ENCODE data around the gene FSTL3. TPM values are rescaled to one million over a fixed set of nuclear protein-coding genes. Genes with fewer than 3 reads are reported as not detected.

The FSTL3 gene
- total and polyA plus RNA-seq, 2 of the 13 experiments (the other 11 are each of a cell fraction or from before 2014, with no cell fraction given) = 13.5 to 15.6 TPM

DNA sequence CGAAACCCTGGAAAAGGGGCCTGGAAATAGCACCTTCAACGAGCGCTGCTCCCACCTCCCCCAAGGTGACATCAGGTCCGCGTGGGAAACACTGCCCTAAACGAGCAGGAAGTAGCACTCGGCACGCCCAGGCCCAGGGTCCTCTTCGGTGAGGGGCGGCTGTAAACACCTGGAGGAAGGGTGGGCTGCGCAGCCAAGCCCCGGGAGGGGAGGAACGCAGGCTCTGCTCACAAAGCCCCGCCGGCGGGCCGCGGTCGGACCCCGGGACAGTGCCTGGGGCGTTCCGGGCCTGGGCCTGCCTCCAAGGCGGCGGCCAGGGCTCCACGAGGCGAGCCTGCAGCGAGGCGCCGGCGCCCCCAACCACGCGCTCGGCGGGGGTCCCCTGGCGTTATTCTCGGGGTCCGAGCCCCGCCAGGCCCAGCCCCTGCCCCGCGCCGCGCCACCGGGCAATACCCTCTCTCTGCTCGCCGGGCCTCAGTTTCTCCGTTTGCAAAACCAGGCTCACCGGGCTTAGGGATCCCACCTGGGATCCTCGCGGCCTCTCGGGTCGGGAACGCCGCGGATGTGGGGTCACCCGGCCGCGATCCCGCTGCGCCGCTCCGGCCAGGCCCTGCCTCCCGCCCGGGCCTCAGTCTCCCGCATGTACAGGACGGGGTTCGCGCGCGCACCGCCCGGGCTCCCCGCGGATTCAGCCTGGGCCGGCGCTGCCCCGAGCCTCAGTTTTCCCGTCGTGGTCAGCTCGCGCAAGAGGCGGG, 13.8 kb upstream of the FSTL3 start (continued):
- TF ChIP-seq, protein P1, sequence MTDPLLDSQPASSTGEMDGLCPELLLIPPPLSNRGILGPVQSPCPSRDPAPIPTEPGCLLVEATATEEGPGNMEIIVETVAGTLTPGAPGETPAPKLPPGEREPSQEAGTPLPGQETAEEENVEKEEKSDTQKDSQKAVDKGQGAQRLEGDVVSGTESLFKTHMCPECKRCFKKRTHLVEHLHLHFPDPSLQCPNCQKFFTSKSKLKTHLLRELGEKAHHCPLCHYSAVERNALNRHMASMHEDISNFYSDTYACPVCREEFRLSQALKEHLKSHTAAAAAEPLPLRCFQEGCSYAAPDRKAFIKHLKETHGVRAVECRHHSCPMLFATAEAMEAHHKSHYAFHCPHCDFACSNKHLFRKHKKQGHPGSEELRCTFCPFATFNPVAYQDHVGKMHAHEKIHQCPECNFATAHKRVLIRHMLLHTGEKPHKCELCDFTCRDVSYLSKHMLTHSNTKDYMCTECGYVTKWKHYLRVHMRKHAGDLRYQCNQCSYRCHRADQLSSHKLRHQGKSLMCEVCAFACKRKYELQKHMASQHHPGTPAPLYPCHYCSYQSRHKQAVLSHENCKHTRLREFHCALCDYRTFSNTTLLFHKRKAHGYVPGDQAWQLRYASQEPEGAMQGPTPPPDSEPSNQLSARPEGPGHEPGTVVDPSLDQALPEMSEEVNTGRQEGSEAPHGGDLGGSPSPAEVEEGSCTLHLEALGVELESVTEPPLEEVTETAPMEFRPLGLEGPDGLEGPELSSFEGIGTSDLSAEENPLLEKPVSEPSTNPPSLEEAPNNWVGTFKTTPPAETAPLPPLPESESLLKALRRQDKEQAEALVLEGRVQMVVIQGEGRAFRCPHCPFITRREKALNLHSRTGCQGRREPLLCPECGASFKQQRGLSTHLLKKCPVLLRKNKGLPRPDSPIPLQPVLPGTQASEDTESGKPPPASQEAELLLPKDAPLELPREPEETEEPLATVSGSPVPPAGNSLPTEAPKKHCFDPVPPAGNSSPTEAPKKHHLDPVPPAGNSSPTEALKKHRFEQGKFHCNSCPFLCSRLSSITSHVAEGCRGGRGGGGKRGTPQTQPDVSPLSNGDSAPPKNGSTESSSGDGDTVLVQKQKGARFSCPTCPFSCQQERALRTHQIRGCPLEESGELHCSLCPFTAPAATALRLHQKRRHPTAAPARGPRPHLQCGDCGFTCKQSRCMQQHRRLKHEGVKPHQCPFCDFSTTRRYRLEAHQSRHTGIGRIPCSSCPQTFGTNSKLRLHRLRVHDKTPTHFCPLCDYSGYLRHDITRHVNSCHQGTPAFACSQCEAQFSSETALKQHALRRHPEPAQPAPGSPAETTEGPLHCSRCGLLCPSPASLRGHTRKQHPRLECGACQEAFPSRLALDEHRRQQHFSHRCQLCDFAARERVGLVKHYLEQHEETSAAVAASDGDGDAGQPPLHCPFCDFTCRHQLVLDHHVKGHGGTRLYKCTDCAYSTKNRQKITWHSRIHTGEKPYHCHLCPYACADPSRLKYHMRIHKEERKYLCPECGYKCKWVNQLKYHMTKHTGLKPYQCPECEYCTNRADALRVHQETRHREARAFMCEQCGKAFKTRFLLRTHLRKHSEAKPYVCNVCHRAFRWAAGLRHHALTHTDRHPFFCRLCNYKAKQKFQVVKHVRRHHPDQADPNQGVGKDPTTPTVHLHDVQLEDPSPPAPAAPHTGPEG (CRISPR knock-in tag; IDR thresholded peaks at IDR 0.05) = peak; percentile 20; the same call in 1 of the 2 replicates
- TF ChIP-seq, protein P2, sequence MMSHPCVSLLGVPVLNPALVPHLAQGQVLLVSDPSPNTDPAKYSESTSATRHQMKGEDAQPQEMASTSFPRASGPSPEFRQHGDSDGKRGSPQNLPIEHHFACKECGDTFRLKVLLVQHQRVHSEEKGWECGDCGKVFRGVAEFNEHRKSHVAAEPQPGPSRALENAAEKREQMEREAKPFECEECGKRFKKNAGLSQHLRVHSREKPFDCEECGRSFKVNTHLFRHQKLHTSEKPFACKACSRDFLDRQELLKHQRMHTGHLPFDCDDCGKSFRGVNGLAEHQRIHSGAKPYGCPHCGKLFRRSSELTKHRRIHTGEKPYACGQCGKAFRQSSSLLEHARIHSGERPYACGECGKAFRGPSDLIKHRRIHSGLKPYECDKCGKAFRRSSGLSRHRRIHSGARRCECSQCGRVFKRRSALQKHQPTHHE (CRISPR knock-in tag; IDR thresholded peaks at IDR 0.05; ENCODE audit: borderline replicate concordance) = no peak
- TF ChIP-seq, protein P3, sequence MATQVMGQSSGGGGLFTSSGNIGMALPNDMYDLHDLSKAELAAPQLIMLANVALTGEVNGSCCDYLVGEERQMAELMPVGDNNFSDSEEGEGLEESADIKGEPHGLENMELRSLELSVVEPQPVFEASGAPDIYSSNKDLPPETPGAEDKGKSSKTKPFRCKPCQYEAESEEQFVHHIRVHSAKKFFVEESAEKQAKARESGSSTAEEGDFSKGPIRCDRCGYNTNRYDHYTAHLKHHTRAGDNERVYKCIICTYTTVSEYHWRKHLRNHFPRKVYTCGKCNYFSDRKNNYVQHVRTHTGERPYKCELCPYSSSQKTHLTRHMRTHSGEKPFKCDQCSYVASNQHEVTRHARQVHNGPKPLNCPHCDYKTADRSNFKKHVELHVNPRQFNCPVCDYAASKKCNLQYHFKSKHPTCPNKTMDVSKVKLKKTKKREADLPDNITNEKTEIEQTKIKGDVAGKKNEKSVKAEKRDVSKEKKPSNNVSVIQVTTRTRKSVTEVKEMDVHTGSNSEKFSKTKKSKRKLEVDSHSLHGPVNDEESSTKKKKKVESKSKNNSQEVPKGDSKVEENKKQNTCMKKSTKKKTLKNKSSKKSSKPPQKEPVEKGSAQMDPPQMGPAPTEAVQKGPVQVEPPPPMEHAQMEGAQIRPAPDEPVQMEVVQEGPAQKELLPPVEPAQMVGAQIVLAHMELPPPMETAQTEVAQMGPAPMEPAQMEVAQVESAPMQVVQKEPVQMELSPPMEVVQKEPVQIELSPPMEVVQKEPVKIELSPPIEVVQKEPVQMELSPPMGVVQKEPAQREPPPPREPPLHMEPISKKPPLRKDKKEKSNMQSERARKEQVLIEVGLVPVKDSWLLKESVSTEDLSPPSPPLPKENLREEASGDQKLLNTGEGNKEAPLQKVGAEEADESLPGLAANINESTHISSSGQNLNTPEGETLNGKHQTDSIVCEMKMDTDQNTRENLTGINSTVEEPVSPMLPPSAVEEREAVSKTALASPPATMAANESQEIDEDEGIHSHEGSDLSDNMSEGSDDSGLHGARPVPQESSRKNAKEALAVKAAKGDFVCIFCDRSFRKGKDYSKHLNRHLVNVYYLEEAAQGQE (IDR thresholded peaks at IDR 0.05; ENCODE audit: borderline replicate concordance in 1 of 2, low read depth in 1 of 2, low read length in 2 of 2) = no peak
- TF ChIP-seq KLF9 (CRISPR knock-in tag; IDR thresholded peaks at IDR 0.05; ENCODE audit: low read depth) (no peak), ETV5 (CRISPR knock-in tag; IDR thresholded peaks at IDR 0.05; ENCODE audit: borderline replicate concordance) (peak; percentile 47; the same call in 1 of the 2 replicates), NR2F6 (IDR thresholded peaks at IDR 0.05) (no peak), NR2F6 (CRISPR knock-in tag; IDR thresholded peaks at IDR 0.05) (no peak), ZFP82 (CRISPR knock-in tag; IDR thresholded peaks at IDR 0.05; ENCODE audit: borderline replicate concordance) (0 out of 2 replicates have a peak, but pooled peaks have one; percentile 29), ZNF331 (CRISPR knock-in tag; IDR thresholded peaks at IDR 0.05) (no peak), ARHGAP35 (CRISPR knock-in tag; IDR thresholded peaks at IDR 0.05; ENCODE audit: borderline replicate concordance) (no peak)
- TF ChIP-seq, protein P4, sequence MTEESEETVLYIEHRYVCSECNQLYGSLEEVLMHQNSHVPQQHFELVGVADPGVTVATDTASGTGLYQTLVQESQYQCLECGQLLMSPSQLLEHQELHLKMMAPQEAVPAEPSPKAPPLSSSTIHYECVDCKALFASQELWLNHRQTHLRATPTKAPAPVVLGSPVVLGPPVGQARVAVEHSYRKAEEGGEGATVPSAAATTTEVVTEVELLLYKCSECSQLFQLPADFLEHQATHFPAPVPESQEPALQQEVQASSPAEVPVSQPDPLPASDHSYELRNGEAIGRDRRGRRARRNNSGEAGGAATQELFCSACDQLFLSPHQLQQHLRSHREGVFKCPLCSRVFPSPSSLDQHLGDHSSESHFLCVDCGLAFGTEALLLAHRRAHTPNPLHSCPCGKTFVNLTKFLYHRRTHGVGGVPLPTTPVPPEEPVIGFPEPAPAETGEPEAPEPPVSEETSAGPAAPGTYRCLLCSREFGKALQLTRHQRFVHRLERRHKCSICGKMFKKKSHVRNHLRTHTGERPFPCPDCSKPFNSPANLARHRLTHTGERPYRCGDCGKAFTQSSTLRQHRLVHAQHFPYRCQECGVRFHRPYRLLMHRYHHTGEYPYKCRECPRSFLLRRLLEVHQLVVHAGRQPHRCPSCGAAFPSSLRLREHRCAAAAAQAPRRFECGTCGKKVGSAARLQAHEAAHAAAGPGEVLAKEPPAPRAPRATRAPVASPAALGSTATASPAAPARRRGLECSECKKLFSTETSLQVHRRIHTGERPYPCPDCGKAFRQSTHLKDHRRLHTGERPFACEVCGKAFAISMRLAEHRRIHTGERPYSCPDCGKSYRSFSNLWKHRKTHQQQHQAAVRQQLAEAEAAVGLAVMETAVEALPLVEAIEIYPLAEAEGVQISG (CRISPR knock-in tag; IDR thresholded peaks at IDR 0.05) = peak; percentile 6; the same call in 1 of the 2 replicates
- TF ChIP-seq, protein P5, sequence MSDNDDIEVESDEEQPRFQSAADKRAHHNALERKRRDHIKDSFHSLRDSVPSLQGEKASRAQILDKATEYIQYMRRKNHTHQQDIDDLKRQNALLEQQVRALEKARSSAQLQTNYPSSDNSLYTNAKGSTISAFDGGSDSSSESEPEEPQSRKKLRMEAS (IDR thresholded peaks at IDR 0.05) = peak; percentile 84

Measured in HepG2 (cell line).